Measurements from ENCODE around the gene ZNF341.
A peak's percentile ranks its signal among the peaks of the same experiment; 100 is the strongest.

The ZNF341 gene

GRCh38 chr20:33773412-33774089 is 41.8 kb downstream of the ZNF341 start:
- TF ChIP-seq CTCF (IDR thresholded peaks at IDR 0.05; ENCODE audit: control extremely low read depth, extremely low read depth, low read depth, missing control alignments), result no peak
- POLR2A ChIA-PET, result no interaction called here
- peak; percentile 80 for DNase-seq (ENCODE audit: extremely low spot score)
- CTCF ChIA-PET, result interaction anchor here (1.2 to 1.8 kb wide), 2 partner anchors 10 to 19 kb away, joined by 5 to 6 read pairs; no protein-coding TSS in a partner anchor

GRCh38 chr20:33777816-33778215 is 46.0 kb downstream of the ZNF341 start:
- CTCF ChIA-PET, result no interaction called here

DNA sequence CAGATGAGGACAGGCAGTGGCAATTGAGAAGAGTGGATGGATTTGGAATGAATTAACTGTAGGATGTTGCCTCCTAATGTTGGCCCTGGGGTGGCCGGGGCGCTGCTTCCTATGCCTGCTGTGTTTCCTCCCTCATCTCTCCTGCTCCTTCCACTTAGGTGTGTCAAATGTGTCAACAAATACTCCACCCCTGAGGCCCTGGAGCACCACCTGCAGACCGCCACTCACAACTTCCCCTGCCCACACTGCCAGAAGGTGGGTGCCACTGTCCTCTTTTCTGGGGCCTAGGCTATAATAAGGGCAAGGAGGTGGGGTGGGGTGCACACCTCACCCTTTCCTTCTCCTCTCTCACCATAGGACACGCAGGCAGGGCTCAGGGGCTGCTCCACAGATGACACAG is 49.3 kb downstream of the ZNF341 start:
- ChIA-PET CTCF (interaction anchor here (2.9 kb wide), 1 partner anchor 12 kb away, joined by 22 read pairs; no protein-coding TSS in a partner anchor), POLR2A (no interaction called here)
- no peak for TF ChIP-seq CTCF (IDR thresholded peaks at IDR 0.05; ENCODE audit: control extremely low read depth, extremely low read depth, low read depth, missing control alignments)
- DNase-seq (ENCODE audit: extremely low spot score), result no peak

More at GRCh38 chr20:33777816-33778215, 46.0 kb downstream of the ZNF341 start:
- no peak for DNase-seq (ENCODE audit: extremely low spot score)
- POLR2A ChIA-PET, result no interaction called here
- TF ChIP-seq CTCF (IDR thresholded peaks at IDR 0.05; ENCODE audit: control extremely low read depth, extremely low read depth, low read depth, missing control alignments), result no peak

GRCh38 chr20:33781945-33782344 is 50.1 kb downstream of the ZNF341 start:
- no peak for DNase-seq (ENCODE audit: extremely low spot score)
- ChIA-PET CTCF (interaction anchor here (1.2 kb wide), 1 partner anchor 12 kb away, joined by 3 read pairs; no protein-coding TSS in a partner anchor), POLR2A (no interaction called here)
- no peak for TF ChIP-seq CTCF (IDR thresholded peaks at IDR 0.05; ENCODE audit: control extremely low read depth, extremely low read depth, low read depth, missing control alignments)

GRCh38 chr20:33783256-33783655 is 51.5 kb downstream of the ZNF341 start:
- no peak for TF ChIP-seq CTCF (IDR thresholded peaks at IDR 0.05; ENCODE audit: control extremely low read depth, extremely low read depth, low read depth, missing control alignments)
- POLR2A ChIA-PET, result no interaction called here

GRCh38 chr20:33783818-33784217 is 52.0 kb downstream of the ZNF341 start:
- POLR2A ChIA-PET, result no interaction called here
- DNase-seq (ENCODE audit: extremely low spot score), result no peak
- TF ChIP-seq CTCF (IDR thresholded peaks at IDR 0.05; ENCODE audit: control extremely low read depth, extremely low read depth, low read depth, missing control alignments), result no peak
- CTCF ChIA-PET, result no interaction called here

More at GRCh38 chr20:33783256-33783655, 51.5 kb downstream of the ZNF341 start:
- no peak for DNase-seq (ENCODE audit: extremely low spot score)
- CTCF ChIA-PET, result interaction anchor here (0.9 kb wide), 1 partner anchor 9 kb away, joined by 4 read pairs; no protein-coding TSS in a partner anchor
